ENCODE results near the gene KIF18A.
"Not testable (repeated sequence)": the region's sequence is repeated elsewhere in the genome, so short reads cannot be mapped to it uniquely, and the experiment has no call there.

The KIF18A gene

GRCh38 chr11:28107191-28107749, 686 bp downstream of the KIF18A start:
- no peak for DNase-seq (ENCODE audit: low read depth in 2 of 2, low spot score in 1 of 2)

- no peak for DNase-seq (ENCODE audit: low read depth in 2 of 2, low spot score in 1 of 2)
Measured at GRCh38 chr11:28106353-28107043, 1.5 kb downstream of the KIF18A start.

DNA sequence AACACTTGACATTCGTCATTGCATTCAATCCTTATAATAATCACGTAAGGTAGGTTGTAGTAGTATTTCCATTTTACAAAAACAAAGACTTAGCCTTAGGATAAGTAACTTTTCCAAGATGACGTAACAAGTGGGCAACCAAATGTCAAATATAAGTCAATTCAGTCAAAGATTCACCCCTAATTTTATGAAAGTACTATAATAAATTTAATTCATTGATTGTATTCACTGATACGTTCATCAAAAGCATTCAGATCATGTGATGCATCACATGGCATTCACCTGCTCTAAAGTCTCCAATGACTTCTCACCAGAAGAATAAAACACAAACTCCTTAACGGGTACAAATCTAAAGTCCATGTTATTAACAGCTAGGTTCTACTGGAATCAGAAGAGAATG, 2.1 kb downstream of the KIF18A start:
- DNase-seq (ENCODE audit: low read depth in 2 of 2, low spot score in 1 of 2), result no peak

- DNase-seq (ENCODE audit: low read depth in 2 of 2, low spot score in 1 of 2), result no peak
Measured at GRCh38 chr11:28104984-28105383, 3.0 kb downstream of the KIF18A start.

GRCh38 chr11:28104425-28104824, 3.5 kb downstream of the KIF18A start:
- DNase-seq (ENCODE audit: low read depth in 2 of 2, low spot score in 1 of 2), result no peak

- not testable (repeated sequence) for DNase-seq (ENCODE audit: low read depth in 2 of 2, low spot score in 1 of 2)
Measured at GRCh38 chr11:28102300-28102699, 5.7 kb downstream of the KIF18A start.

DNA sequence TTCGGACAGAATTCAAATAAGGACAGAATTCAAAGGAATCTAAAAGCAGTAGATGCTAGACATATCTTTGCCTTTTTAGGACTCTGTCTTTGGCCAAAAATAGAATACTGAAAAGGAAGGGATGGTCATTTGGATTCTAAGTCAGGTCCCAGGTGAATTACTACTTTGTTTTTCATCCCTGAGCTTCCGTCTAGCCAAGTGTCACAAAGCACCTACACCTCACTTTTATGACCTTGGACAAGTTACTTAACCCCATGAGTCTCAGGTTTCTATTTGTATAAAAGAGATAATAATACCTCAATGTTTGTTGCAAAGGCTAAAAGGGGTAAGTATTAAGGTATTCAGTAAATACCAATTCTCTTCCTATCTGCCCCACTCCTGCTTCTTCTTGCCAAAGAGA, 7.3 kb downstream of the KIF18A start:
- DNase-seq (ENCODE audit: low read depth in 2 of 2, low spot score in 1 of 2), result no peak

- DNase-seq (ENCODE audit: low read depth in 2 of 2, low spot score in 1 of 2), result no peak
Measured at GRCh38 chr11:28099715-28100114, 8.2 kb downstream of the KIF18A start.

- no peak for DNase-seq (ENCODE audit: low read depth in 2 of 2, low spot score in 1 of 2)
Measured at GRCh38 chr11:28098257-28098656, 9.7 kb downstream of the KIF18A start.

- DNase-seq (ENCODE audit: low read depth in 2 of 2, low spot score in 1 of 2), result no peak
Measured at GRCh38 chr11:28092786-28093185, 15.2 kb downstream of the KIF18A start.

DNA sequence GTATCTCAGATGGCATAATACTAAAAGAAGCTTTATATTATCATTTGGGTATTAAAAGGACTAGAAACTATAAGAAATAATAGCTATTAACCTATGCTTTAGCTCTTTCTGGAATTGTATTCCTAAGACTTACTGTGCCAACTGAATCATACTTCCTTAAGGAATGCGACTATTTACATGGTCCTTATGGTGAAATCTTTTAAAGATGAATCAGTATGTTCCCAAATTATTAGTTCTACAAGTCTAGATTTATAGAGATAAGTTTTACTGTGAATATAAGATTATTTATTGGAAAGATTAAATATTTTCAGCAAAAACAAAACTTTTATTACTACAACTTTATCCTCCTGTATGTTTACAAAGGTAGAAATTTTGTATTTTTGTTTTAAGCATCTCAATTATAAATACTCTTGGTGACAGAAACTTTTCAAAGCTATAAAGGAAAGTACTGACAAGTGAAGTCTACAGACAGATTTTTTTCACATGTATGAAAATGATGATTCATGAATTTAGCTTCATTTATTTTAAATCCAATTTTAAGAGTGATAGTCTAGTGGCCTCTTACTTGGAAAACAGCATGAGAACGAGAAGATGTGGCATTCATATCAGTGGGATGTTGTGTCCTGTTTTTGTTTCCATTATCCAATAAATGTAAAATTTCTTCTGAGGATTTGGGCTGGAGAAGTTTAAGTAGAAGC, 17.8 kb downstream of the KIF18A start:
- no peak for DNase-seq (ENCODE audit: low read depth in 2 of 2, low spot score in 1 of 2)

- no peak for DNase-seq (ENCODE audit: low read depth in 2 of 2, low spot score in 1 of 2)
Measured at GRCh38 chr11:28089378-28089777, 18.6 kb downstream of the KIF18A start.

DNA sequence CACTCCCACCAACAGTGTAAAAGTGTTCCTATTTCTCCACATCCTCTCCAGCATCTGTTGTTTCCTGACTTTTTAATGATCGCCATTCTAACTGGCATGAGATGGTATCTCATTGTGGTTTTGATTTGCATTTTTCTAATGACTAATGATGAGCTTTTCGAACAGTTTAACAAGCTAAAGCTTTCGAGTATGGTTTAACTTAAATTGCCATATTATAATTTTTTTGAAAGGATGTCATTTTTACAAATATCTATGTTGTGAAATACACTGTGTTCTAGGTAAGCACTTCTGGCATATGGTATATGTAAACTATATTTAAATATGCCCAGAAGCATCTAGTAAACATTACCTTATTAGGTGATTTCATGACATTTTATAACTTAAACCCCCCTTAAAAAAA, 20.3 kb downstream of the KIF18A start:
- not testable (repeated sequence) for DNase-seq (ENCODE audit: low read depth in 2 of 2, low spot score in 1 of 2)

DNA sequence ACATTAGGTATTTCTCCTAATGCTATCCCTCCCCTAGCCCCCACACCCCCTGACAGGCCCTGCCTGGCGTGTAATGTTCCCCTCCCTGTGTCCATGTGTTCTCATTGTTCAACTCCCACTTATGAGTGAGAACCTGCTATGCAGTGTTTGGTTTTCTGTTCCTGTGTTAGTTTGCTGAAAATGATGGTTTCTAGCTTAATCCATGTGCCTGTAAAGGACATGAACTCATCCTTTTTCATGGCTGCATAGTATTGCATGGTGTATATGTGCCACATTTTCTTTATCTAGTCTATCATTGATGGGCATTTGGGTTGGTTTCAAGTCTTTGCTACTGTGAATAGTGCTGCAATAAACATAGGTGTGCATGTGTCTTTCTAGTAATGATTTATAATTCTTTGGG, 20.8 kb downstream of the KIF18A start:
- DNase-seq (ENCODE audit: low read depth in 2 of 2, low spot score in 1 of 2), result not testable (repeated sequence)

- no peak for DNase-seq (ENCODE audit: low read depth in 2 of 2, low spot score in 1 of 2)
Measured at GRCh38 chr11:28086569-28086968, 21.4 kb downstream of the KIF18A start.

DNA sequence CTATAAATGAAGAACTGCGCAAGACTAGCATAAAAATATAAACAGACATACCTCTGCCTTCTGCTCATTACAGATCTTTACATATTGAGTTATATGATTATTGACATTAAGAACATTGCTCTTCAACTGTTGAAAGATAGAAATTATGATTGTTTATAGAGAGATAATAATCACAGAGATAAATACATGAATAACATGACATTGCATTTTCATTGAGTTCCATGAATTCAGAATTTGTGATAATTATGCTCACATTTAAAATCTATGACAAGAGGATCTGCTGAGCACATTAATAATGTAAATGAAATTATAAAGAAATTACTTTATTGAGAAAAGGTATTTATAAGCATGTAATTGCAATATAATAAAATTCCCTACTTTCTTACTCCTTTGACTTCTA, 24.8 kb downstream of the KIF18A start:
- DNase-seq (ENCODE audit: low read depth in 2 of 2, low spot score in 1 of 2), result no peak

- no peak for DNase-seq (ENCODE audit: low read depth in 2 of 2, low spot score in 1 of 2)
Measured at GRCh38 chr11:28077521-28077920, 30.4 kb downstream of the KIF18A start.

GRCh38 chr11:28072321-28072720, 35.6 kb downstream of the KIF18A start:
- no peak for DNase-seq (ENCODE audit: low read depth in 2 of 2, low spot score in 1 of 2)

DNA sequence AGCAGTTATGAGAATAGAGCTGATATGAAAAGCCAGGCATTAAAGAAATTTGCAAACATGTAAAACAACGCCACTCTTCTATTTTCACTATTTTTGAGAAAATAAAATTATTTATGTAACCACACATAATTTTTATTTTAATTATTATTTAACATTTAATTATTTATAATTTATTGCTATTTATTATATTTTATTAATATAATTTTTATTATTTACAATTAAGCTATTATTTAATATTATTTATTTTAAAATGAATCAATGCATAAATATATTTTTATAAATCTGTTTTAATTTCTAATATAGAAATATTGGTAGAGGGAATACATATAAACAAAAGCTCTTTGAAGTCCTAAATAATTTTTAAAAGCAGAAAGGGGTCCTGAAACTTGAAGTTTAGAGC, 36.7 kb downstream of the KIF18A start:
- no peak for DNase-seq (ENCODE audit: low read depth in 2 of 2, low spot score in 1 of 2)

DNA sequence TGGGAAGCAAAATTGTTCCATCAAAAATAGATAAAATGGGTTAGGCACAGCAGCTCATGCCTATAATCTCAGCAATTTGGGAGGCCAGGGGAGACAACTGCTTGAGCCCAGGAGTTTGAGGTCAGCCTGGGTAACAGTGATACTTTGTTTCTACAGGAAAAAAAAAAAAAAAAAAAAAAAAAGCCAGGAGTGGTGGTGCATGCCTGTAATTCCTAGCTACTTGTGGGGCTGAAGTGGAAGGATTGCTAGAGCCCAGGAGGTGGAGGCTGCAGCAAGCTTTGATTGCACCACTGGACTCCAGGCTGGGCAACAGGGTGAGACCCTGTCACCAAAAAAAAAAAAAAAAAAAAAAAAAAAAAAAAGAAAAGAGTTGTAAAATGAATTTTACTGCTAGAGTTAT, 49.6 kb downstream of the KIF18A start:
- no peak for DNase-seq (ENCODE audit: low read depth in 2 of 2, low spot score in 1 of 2)

DNA sequence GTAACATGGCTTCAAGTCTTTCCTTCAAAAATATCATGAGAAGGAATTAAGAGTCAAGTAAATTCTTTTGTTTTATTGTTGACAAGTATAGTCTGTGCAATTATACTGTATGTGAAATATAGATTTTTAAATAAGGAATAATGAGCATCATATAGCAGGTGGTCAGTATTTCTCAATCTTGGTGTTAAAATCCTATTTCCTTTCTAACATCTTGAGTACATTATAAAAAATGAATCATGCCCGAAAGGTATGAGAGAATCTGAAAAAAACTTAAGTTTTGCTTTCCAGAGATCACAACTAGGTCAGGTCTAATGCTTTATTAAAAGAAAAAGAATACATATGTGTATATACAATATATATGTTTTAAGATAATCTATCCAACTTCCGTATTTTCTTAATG, 53.1 kb downstream of the KIF18A start:
- no peak for DNase-seq (ENCODE audit: low read depth in 2 of 2, low spot score in 1 of 2)

DNA sequence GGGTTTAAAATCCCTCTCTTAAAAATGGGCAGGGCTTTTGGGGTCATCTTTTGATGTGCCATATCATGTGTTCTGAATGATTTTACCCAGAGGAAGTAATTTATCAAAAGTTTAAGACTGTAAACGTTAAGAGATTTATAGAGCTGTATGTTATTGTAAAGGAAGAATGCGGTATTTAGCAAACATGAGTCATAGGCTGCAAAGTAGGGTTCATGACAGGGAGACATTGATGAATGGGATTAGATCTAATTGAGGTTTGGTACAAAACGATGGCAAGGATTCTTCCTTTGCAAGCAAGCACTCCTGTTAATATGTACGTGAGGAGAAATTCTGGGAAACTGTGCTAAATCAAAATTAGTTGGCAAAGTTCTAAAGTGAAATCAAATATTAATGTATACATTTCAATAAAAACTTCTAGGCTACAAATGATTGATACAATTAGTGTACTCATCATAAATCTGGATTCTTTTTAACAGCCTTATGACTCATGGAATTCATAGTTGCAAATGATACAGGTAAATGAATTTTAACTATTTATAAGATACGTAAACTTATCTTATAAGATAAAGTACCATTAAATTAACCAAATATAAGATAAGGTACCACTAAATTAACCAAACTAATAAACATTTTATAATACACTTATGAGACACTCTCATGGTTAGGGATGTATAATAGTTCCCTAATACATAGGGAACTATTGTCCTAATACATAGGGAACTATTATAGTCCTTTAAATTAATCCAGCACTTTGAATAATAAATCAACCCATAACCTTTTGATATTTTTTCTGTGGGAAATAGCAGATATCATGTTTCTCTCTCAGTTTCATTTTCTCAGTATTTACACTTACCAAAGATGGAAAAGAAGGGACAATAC, 58.4 kb downstream of the KIF18A start:
- DNase-seq (ENCODE audit: low read depth in 2 of 2, low spot score in 1 of 2), result no peak
